HG02870 (cell line): ENCODE measurements around the gene SMPD2.
"Not testable (repeated sequence)": the region's sequence is repeated elsewhere in the genome, so short reads cannot be mapped to it uniquely, and the experiment has no call there.

Experiments
- ATAC-seq: cut with Tn5 transposase; IDR thresholded peaks from one replicate; pipeline ENCODE4 v1.9.1; 2021; ENCODE audit warnings: mild to moderate bottlenecking, moderate library complexity; ENCODE audit not compliant: unreplicated experiment

SMPD2 gene

DNA sequence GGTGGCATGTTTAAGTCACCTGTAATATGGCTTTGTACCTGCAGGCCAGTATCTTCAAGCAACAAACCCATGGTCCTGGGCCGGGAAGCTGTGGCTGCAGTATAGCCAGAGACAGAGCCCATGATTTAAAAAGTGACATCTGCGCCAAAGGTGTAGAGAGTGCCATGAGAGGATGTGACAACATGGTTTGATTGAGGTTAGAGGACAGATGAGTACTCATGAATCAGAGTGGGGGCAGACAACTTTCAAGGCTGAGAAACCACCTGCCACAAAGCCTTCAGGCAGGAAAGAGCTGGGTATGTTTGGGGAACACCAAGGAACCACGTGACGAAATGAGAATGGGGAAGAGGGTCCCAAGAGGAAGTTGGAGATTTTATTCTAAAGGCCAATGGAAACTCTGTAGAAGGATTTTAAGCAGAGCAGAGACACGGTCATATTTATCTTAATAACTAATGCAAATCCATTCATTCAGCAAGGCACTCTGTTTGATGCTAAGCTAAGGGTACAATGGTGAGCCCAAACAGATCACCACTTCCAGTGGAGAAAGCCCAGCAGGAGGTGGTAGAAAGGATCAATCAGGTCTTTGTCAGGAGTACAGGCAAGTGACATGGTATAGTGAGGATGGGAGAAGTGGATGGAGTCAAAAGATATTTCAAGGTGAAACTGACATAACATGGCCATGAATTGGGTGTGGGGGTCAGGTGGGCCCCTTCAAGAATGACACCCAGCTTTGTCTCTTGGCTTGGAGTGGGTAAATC is 18.4 kb downstream of the SMPD2 start:
- ATAC-seq: peak; percentile 31

DNA sequence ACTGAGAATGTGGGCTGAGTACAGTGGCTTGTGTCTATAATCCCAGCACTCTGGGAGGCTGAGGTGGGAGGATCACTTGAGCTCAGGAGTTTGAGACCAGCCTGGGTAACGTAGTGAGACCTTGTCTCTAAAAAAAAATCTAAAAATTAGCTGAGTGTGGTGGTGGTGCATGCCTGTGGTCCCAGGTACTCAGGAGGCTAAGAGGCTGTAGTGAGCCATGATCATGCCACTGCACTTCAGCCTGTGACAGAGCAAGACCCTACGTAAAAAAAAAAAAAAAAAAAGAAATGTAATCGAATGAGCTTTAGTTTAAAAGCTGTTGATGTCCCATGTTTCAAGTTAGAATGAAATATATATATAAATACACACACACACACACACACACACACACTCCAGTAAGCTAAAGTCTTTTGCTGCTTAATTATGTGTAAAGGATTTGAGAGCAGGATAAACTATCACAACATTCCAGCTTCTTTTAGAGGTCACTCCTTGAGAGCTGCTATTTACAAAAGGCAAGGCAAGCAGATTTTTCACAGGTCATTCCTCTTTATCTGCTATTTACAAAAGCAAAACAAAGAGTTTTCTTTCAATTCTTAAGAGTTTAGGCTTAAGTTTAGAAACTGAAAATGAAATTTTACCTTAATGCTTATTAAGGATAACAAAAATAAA is 19.8 kb downstream of the SMPD2 start:
- ATAC-seq: no peak

DNA sequence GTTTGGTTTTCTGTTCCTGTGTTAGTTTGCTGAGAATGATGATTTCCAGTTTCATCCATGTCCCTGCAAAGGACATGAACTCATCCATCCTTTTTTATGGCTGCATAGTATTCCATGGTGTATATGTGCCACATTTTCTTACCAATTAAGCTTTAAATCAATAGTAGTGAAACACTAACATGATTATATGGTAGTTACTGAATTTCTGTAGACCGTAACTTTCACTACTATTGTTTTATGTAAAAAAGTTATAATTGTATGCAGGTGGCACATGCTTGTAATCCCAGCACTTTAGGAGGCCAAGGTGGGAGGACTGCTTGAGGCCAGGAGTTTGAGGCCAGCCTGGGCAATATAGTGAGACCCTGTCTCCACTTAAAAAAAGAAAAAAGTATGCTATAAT is 20.7 kb downstream of the SMPD2 start:
- not testable (repeated sequence) for ATAC-seq

DNA sequence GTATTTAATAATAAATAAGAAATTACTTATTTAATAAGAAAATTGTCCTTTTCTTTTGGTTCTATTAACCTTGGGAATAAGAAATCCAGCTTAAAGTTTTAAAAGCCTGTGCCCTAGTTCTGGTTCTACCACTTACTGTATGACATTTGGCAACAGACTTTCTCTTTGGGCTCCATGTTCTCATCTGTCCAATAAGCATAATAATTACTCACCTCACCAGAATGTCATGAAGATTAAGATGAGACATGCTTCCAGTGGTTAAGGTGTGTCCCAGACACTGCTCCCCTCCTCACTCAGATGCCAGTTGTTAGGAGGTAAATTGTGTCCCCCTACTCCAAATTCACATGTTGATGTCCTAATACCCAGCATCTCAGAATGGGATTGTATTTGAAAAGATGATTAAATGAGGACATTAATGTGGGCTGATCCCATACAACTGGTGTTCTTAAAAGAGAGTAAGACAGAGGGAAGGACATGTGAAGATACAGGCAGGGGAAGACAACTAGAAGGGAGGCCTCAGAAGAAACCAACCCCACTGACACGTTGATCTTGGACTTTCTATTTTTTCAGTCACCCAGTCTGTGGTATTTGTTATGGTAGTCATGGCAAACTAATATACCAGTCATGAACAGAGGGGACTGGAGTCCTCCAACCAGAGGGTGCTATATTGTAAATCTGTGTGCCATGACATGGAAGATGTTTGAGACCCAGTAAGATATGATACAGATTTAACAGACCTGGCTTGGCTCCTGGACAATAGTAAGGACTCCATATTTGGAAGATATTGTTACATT is 21.4 kb downstream of the SMPD2 start:
- ATAC-seq: no peak

DNA sequence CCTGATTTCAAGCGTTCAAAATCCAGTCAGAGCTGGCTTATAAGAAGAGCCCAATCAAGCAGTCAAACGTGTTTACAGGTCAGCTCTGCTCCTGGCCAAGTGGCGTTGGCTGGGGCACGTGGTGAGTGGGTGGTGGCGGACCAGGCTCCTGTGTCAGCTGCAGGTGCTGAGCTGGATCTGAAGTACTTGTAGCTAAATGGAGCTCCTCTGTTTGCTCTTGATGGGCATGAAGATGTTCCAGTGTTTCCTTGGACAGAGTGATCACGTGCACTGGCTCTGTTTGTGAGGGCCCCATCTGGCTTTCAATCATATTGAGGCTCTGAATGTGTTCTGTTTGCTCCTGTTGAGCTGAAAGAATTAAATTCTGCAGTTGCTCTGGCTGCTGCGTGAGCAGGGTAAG is 25.2 kb downstream of the SMPD2 start:
- no peak for ATAC-seq

DNA sequence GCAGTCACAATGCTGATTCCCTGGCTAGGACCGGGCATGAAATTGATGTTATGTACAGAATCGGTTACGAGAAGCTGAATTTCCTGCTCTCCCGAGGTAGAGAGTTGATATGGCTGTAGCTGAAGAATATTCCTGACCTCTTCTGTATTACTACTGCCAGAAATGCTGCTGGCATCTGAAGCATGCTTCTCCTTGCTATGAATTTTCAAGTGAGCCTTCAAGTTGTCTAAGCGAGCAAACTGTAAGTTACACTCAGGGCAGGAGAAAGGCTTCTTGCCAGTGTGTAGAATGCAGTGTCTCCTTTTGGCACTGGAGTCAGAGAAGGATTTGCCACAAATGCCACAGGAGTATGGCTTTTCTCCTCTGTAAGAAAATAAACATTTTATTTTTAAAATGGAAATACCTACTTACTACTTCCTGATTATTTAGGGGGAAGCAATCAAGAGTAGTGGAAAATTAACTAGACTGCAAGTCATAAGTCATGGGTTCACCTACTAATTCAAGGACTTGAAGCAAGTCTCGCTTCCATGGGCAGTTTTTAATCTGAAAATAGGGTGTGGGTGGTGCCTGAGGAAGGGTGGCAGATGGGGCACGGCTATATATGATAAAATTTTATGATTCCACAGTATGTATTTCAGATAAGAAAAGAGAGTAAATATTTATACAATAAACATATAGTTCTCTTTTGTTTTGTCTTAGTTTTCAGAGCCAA is 25.8 kb downstream of the SMPD2 start:
- no peak for ATAC-seq

DNA sequence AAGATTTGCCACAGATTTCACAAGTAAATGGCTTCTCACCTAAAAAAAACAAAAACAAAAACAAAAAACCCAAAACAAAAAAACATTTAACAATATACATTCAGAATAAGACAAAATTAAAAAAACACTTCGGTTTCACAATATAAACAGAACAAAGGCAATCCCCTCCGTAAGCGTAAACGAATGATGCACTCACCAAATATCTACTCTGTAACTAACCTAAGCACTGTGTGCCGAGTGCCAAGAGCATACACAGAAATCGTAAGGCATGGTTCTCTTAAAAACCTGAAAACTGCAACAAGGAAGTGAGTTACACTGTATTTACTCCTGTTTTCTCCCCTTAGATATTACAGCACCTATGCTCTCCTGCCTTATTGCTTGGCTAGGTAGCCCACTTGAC is 27.2 kb downstream of the SMPD2 start:
- no peak for ATAC-seq

DNA sequence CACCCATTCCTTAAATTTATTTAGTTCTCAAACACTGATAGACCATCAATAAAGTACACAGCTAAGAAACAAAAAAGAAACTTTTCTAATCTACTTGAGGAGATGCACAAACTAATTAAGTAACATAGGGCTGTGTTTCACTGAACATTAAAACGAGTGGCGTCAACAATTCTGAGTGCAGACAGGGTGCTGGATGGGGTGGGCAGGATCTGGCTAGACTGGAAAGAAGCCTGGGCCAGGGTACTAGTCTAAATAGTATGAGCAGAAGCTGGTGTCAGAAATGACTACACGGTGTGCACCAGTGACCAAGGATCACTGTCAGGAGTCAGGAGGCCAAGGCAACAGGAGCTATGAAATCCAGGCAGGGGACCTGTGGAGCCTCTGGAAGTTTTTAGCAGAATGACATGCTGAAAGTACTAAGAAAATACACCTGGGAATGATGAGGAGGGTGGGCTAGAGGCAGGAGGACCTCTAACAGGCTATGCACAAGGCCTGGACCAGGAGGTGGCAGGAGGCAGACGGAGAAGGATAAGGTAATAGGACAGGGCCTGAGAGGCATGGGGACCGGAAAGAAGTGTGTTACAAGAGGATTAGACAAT is 29.2 kb downstream of the SMPD2 start:
- no peak for ATAC-seq

DNA sequence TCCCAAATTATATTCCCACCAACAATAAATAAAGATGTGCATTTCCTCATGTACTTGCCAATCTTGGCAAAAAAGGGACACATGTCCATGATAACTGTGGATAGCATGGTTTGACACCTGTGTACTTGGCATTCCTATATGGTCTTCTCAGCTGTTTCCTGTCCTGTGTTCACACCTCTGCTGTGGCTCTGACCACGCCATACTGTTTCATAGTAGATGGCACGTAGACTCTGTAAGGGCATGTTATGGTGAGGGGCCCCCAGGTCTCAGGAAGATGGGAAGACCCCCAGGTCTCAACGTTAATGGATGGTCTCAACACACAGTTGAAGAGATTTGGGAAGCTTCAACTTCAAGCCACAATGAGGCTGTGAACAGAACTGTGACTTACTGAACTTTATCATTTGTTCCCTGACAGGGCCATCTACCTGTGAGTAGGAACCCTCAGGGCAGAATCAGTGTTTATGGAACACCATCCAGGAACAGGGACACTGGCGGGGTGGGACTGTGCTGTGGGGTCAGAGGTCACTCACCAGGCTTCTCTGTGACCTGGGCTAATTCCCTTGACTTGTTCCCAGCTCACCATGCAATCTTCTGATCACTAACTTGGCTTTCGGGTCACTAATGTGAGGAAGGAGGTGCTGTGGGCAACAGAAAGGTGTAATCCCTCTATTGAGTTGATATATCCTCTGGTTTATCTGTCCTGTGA is 30.7 kb downstream of the SMPD2 start:
- ATAC-seq: no peak

DNA sequence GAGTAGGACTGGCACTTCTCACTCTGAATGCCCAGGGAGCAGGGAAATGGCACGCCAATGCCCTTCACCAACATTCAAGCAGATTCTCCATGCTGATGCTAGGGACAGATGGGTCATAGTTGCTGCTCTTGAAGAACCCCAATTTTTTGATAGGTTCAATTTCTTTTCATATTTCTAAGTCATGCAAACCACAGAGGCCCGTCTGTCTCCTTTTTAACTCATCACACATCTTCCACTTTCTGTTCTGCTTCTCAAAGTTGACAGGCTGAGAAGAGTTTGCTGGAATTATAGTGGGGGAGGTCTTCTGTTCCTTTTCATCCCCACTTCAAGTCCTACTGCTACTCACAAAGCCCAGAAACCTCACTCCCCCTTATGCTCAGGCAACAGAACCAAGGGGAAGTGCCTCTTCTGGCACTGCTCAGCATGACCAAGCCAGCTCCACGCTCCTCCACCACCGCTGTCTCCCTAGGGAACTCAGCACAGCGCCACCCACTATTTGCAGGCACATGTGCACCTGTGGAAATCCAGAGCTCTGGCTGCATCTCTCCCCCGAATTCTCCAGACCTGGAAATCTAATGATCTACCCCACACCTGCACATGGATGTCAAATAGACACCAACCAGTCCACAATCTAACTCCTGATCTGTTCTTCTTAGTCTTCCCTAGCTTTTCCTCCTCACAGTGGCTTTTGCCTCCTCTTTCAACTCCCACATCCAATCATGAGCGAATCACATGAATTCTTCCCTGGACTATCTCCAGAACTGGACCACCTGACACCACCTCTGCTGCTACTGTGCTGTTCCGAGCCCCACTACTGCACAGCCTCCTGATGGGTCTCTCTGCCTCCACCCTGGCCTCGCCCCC is 31.8 kb downstream of the SMPD2 start:
- peak; percentile 50 for ATAC-seq

DNA sequence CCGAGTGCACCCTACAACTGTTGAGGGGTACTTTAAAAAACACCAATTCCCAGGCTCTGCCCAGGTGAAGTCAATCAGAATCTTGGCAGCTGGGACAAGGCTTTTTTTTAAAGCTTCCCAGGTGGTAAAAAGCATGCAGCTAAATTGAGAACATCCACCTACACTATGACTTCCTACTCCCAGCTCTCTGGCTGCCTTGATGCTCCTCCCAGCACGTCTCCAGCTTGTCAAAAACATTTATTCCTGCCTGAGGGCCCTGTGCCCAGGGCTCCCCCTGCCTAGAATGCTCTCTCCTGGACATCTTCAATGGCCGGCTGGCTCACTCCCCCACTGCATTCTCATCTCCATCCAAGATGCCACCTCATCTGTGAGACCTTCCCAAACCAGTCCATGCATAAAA is 32.6 kb downstream of the SMPD2 start:
- no peak for ATAC-seq

DNA sequence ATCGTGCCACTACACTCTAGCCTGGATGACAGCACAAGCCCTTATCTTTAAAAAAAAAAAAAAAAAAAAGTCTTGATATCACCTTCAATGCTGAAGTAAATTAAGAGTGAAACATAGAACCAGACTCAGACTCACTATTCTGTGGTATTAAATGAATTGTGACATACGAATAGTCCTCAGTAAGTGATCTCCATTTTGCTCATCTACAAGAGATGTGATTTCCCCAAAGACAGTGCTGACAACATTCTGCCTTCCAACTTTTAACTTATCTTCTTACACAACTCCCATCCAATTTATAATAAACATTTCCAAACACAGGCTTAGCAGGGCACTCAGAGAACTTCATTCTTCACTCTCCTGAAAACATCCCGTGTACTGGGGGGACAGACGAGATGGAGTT is 34.5 kb downstream of the SMPD2 start:
- no peak for ATAC-seq

DNA sequence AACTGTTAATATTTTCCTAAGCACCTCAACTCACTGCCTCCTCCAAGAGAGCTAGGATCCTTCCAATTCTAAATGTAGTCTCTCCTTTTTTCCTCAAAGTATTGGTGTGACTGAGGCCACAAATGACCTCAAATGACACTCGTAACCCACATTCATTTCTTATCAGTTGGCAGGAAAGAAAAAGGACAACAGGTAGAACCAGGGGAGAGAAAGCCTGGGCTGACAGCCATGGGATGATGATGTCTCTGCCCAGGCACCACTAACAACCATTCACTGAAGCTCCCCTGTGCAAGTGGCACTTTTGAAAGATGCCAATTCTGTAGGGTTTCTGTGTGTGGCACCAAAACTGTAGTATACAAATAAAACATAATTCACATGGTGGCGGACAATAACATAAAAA is 35.1 kb downstream of the SMPD2 start:
- ATAC-seq: no peak

DNA sequence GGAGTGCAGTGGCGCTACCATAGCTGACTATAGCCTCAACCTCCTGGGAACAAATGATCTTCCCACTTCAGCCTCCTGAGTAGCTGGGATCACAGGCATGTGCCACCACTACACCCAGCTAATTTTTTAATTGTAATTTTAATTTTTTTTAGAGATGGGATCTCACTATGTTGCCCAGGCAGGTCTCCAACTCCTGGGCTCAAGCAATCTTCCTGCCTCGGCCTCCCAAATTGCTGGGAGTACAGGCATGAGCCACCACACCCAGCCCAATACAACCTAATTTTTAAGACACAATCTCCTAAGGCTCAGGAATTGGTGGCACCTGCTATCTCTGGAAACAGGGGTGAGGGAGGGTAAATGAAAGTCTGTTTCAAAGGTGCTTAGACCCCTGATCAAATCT is 36.7 kb downstream of the SMPD2 start:
- no peak for ATAC-seq

DNA sequence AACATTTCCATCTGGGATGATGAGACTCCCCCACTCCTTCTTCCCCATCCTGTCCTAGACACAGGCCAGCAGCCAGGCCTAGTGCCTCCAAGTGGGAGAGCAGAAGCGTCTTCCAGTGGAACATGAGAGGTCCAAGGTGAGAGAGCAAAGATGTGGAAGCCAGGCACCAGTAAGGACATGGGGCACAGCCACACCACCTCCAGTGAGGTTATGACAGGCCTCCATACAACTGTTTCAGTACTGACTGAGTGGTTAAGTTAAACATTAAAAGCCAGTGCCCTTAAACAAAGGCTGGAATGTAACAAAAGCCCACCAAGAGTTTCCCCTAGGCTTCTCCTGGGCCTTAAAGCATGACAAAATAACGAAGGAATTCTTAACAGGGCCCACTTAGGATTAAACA is 37.2 kb downstream of the SMPD2 start:
- no peak for ATAC-seq

DNA sequence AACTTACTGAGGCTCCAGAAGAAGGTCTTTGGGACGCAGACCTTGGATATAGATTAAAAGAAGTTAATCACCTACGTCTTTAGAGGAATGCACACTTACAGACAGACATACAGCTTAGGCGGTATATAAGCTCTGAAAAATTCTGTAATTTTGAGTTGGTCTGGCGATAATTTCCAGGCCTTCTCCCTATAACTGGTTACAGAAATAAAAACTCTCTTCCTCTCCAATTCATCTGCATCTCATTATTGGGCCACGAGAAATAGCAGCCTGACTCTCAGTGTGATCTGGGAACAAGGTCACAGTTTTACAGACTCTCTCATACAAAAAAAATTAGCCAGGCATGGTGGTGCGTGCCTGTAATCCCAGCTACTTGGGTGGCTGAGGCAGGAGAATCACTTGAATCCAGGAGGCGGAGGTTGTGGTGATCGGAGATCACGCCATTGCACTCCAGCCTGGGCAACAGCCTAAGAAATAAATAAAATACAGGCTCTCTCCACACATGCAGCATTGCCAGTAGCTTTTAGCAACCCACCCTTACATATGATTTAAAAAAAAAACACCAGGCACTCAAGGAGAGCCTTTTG is 37.8 kb downstream of the SMPD2 start:
- ATAC-seq: no peak

DNA sequence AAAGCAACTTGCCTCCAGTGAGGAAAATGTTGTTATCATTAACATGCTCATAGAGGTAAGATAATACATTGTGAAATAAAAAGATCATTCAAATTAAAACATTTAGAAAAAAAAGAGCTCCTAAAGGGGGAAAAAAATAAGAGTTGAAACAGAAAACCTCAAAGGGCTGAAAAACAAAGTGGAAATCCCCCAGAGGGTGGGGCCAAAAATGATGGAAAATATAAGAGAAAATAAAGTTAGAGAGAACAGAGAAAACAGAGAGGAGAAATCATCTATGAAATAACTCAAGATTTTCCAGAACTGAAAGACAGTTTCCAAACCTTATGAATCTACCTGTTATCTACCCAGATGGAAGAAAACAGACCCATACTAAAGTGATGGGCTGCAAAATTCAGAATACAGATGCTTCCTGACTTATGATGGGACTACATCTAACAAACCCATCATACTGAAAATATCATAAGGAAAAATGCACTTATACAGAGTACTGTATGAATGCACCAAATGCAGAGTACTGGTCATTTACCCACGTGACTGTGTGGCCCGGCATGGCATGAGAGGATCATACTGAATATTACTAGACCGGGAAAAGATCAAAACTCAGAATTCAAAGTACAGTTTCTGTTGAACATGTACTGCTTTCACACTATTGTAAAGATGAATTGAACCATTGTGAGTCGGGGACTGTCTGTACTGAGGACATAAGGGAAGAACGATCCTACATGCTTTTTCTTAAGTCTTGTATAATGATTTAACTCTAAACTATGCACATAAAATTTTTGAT is 38.5 kb downstream of the SMPD2 start:
- ATAC-seq: no peak

DNA sequence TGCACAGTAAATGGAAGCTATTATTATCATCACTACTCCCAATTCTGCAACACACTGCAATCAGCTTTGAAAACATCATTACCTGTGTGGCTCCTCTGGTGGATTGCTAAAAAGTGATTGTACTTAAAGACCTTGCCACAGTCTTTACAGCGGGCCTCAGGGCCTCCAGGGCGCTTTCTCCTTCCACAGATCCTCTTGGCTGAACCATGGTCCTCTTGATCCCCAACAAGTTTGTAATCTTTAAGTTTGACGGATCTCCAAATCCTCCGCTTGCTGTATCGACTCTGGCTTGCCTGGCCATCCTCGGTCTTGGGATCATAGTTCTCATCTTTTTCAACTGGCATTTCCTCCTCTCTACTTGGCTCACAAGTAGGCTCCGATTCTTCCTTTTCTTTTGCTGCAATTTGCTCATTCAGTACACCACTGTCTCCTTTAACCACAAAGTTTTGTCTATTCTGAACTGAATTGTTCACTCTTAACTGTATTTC is 40.5 kb downstream of the SMPD2 start:
- no peak for ATAC-seq
